Left ventricle myocardium superior (tissue), 1 donor: ENCODE measurements around the gene GNPNAT1. TPM values are rescaled to one million over a fixed set of nuclear protein-coding genes. Genes with fewer than 3 reads are reported as not detected.
"Not testable (repeated sequence)": the region's sequence is repeated elsewhere in the genome, so short reads cannot be mapped to it uniquely, and the experiment has no call there.

ENCODE experiments used
- ATAC-seq: fragments of 200-7000 bp; cut with Tn5 transposase; one replicate; pipeline ENCODE4 v1.9.1; 2020; ENCODE audit warnings: mild to moderate bottlenecking, moderate library complexity
- DNase-seq: peaks from one replicate; pipeline ENCODE4 v3.0.0-alpha.2; 2020
- intact Hi-C: fragments of 100-400 bp; cut with micrococcal nuclease; formaldehyde crosslinking; loops from one replicate; pipeline ENCODE4 v1.11.0; 2022
- total RNA-seq: library from RNA; stranded (reverse); fragmentation: NEBNext Ultra II Directional; extraction: Animal tissue kit (Norgen Biotek cat#: 25700); gene quantifications from one replicate; pipeline ENCODE4 v1.2.1, GENCODE V29; 2021
- donor health status: DM: no; HTN: yes; CAD: no; lungs with severe emphysema.

Gene GNPNAT1
- total RNA-seq, 1 donor from 2014 or later: 7.4 TPM

DNA sequence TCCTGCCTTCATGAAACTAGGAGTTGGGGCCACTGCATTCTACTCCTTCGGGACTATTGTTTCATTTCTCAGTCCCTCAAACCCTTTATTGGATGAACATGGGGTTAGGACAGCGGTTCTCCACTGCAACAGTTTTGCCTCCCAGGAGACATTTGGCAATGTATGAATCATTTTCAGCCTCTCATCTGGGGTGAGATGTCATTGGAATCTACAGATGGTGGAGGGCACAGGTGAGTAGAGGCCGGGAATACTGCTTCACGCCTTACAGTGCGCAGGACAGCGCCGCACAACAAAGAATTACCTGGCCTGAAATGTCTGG, 649 bp upstream of the GNPNAT1 start:
- intact Hi-C loops: no loop called here
- no peak for ATAC-seq
- DNase-seq: no peak

DNA sequence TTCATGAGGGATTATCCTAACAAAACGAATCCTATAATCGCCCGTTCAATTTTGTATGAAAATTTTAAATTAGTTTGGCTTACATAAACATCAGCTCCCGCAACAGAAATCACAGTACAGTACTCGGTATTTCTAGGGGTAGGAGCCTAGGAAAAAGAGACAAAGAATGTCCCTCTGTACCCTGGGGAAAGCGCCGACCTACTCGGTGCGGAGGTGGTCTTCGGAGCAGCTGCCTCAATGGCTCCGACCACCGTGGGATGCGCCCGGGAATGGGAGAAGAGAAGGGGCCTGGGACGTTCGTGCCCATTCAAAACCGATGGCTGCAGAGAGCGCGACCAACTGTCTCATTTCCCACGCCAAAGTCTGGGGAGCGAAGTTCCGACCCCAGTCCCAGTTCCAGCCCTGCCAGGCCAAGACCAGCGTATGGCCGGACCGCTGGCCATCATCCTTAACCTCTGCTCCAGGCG, 618 bp downstream of the GNPNAT1 start:
- no peak for DNase-seq
- no peak for ATAC-seq
- intact Hi-C loops: no loop called here

DNA sequence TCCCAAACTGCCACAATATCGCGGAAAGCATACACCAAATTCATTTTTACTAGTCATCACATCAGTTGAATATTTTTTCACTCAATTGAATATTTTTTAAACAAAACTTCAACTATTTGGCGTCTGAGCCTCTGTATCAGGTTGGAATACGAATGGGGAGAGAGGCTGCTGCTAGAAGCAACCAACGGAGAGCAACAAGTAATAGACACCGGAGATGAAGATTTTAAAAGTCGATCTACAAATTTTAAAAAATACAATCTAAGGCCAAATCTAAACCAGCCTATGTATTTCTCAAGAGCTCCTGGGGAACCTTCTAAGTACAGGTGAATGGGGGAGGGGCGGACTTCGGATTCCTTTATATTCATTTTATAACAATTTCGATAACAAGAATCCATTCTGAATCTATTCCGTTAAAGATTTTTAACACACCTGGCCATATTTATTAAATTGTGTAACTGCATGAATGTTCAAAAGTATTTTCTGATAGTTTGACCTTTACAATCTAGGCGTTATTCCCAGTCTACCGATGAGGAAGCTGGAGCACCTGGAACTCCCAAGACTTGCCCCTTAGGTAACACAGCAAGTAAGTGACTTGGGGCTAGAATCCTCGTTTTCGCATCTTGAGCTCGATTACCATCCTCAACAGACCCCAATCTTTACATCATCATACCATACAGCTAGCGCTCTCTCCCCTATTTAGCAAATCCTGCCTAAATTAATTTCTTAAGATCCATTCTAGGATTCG, 1.2 kb downstream of the GNPNAT1 start:
- intact Hi-C loops: no loop called here
- DNase-seq (no peak), ATAC-seq (no peak)

GRCh38 chr14:52789118-52789517, 2.3 kb downstream of the GNPNAT1 start:
- no peak for ATAC-seq
- DNase-seq: no peak
- intact Hi-C loops: no loop called here

DNA sequence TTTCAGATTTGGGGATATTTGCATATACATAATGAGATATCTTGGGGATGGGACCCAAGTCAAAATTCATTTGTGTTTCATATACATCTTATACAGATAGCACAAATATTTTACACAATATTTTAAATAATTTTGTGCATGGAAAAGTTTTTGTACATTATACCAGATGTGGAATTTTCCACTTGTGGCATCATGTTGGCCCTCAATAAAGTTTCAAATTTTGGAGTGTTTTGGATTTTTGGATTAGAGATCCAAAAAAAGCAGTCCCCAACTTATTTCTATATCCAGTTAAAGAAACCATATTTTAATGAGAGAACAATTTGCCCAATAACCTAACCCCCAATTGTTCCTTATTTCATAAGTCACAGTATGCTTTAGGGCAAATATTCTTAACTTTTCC, 4.5 kb downstream of the GNPNAT1 start:
- intact Hi-C loops: no loop called here
- no peak for DNase-seq

DNA sequence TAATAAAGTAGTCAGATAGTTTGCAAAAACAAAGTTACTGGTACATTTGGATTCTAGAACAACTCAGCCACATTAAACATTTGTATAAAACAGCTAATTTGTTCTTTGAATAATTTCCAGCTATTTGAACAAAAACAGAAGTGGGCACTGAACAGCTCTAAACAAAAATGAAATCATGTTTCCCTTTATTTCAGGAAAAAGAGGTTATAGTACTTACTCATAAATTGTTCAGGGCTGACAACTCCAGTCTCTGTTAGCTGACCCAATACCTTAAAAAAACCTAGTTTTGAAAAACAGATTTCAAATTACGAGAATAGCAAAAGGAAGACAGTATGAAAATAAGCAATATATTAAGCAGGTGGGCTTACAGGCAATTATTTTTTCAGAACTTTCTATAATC, 8.2 kb downstream of the GNPNAT1 start:
- DNase-seq: no peak
- intact Hi-C loops: no loop called here

More for the DNA sequence above, 4.5 kb downstream of the GNPNAT1 start:
- ATAC-seq: no peak

GRCh38 chr14:52781629-52782028, 9.8 kb downstream of the GNPNAT1 start:
- intact Hi-C loops: no loop called here
- DNase-seq (no peak), ATAC-seq (no peak)

More for the DNA sequence above, 8.2 kb downstream of the GNPNAT1 start:
- no peak for ATAC-seq

- intact Hi-C loops: no loop called here
- DNase-seq: no peak
- ATAC-seq: no peak
Measured at GRCh38 chr14:52780893-52781292, 10.5 kb downstream of the GNPNAT1 start.

GRCh38 chr14:52778702-52779101, 12.7 kb downstream of the GNPNAT1 start:
- no peak for ATAC-seq
- intact Hi-C loops: no loop called here
- DNase-seq: no peak

- intact Hi-C loops: no loop called here
- ATAC-seq (no peak), DNase-seq (no peak)
Measured at GRCh38 chr14:52776816-52777215, 14.6 kb downstream of the GNPNAT1 start.

- intact Hi-C loops: no loop called here
- no peak for DNase-seq
- ATAC-seq: no peak
Measured at GRCh38 chr14:52769887-52770286, 21.5 kb downstream of the GNPNAT1 start.

- no peak for ATAC-seq
- DNase-seq: no peak
- intact Hi-C loops: no loop called here
Measured at GRCh38 chr14:52767058-52767833, 24.2 kb downstream of the GNPNAT1 start.

- DNase-seq, intact Hi-C loops, ATAC-seq: not testable (repeated sequence)
Measured at GRCh38 chr14:52762923-52763322, 28.5 kb downstream of the GNPNAT1 start.

GRCh38 chr14:52759145-52759544, 32.3 kb downstream of the GNPNAT1 start:
- intact Hi-C loops: no loop called here
- ATAC-seq: no peak

GRCh38 chr14:52755607-52756316, 35.6 kb downstream of the GNPNAT1 start:
- intact Hi-C loops: no loop called here
- no peak for DNase-seq
- no peak for ATAC-seq

More at GRCh38 chr14:52759145-52759544, 32.3 kb downstream of the GNPNAT1 start:
- DNase-seq: no peak

DNA sequence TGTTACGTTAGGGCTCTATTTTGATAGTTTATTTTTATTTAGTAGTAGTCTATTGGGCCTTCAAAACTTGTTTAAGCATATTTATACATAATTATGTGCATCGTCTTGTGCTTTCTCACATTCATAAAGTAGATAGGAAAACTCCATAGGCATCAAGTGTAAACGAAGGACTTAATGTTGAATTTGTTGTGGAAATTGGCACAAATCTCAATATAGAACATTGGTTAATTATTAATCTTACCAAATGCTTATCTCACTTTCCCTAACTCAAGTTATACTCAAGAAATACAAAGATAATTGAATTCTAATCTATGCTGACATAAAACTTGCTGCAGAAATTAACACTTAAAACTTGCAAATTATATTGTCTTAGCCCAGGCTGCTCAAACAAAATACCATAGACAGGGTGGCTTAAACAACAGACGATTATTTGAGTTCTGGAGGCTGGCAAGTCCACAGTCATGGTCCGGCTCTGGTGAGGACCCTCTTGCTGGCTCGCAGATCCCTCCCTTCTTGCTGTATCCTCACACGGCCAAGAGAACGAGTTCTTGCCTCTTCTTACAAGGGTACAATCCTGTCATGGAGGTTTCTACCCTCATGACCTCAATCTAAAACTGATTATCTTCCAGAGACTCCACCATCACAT, 42.6 kb downstream of the GNPNAT1 start:
- ATAC-seq (no peak), DNase-seq (no peak)
- intact Hi-C loops: no loop called here

- ATAC-seq (no peak), DNase-seq (no peak)
- intact Hi-C loops: no loop called here
Measured at GRCh38 chr14:52741865-52742264, 49.5 kb downstream of the GNPNAT1 start.

DNA sequence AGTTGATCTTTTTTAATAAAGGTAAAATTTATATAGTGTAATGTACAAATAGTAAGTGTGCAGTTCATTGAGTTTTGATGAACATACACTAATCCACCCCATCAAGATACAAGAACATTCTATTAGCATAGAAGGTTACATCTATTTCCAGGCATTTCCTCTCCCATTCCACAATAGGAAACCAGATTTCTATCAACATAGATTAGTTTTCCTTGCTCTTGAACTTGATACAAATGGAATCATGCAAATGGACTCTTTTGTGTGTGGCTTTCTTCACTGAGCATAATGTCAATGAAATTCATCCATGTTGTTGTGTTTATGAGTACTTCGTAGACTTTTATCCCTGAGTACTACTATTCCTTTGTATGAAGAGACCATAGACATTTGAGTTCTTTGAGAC, 50.7 kb downstream of the GNPNAT1 start:
- no peak for DNase-seq
- intact Hi-C loops: no loop called here
- no peak for ATAC-seq

GRCh38 chr14:52738409-52738808, 53.0 kb downstream of the GNPNAT1 start:
- no peak for DNase-seq
- no peak for ATAC-seq
- intact Hi-C loops: no loop called here
